Activated CD8-positive, alpha-beta memory T cell treated with anti-CD3 and anti-CD28 coated beads, Interleukin-2, amount 50 U/mL, for 48 hours (primary cell): ENCODE measurements around the gene RTP3.
"Not testable (repeated sequence)": the region's sequence is repeated elsewhere in the genome, so short reads cannot be mapped to it uniquely, and the experiment has no call there.

Source experiments
- DNase-seq: peaks from one replicate; pipeline ENCODE4 v3.0.0-alpha.2; 2020

RTP3 gene

DNA sequence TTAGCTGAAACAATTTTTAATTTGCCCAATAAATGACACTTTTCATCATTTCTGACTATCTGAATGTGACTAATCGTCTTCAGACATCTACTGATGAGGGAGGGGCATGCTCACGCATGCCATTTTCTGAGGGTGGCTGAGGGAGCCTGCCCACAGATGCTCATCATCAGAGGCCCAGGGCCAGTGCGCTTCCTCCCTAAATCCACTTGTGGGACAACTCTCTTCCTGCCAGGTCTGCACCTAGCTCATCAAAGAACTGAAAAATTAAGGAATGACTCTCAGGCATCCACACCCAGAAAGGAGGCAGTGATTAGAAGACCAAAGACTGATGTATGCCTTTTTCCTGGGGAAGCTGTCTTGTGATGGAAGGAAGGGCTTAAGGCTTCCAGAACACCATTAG, 22.8 kb downstream of the RTP3 start:
- no peak for DNase-seq

DNA sequence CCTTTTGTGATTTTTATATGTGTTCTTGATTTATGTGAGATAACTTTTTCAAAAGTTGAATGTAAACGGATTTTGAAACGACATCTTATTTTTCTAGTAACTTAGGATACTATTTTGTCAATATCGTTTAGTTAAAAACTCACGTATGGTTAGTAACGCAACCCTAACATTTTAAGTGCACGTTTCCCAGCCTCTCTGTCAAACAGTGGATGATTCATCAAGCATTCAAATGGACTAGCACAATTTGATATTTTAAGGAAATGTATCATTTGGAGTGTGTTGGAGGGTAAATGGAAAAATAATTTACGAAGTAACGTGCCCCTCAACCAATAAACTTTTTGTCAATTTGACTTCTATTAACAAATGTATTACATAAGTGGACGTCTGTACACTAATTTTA, 23.3 kb downstream of the RTP3 start:
- DNase-seq, result no peak

DNA sequence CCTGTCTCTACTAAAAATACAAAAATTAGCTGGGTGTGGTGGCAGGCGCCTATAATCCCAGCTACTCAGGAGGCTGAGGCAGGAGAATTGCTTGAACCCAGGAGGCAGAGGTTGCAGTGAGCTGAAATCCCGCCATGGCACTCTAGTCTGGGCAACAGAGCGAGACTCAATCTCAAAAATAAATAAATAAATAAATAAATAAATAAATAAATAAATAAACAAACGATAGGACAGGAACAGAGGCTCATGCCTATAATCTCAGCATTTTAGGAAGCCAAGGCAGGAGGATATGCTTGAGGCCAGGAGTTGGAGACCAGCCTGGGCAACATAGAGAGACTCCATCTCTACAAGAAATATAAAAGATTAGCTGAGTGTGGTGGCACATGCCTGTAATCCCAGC, 24.4 kb downstream of the RTP3 start:
- not testable (repeated sequence) for DNase-seq

DNA sequence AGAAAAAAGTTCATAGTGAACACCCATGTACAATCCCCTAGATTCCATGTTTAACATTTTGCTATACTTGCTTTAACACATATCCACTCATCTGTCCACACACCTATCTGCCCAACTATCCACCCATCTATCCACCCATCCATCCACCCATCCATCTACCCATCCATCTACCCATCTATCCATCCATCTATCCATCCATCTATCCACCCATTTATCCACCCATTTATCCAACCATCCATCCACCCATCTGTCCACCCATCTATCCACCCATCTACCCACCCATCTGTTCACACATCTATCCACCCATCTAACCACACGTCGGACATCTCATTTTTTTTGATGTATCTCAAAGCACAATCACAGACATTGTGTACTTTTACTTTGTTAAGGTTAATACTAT, 25.8 kb downstream of the RTP3 start:
- no peak for DNase-seq

DNA sequence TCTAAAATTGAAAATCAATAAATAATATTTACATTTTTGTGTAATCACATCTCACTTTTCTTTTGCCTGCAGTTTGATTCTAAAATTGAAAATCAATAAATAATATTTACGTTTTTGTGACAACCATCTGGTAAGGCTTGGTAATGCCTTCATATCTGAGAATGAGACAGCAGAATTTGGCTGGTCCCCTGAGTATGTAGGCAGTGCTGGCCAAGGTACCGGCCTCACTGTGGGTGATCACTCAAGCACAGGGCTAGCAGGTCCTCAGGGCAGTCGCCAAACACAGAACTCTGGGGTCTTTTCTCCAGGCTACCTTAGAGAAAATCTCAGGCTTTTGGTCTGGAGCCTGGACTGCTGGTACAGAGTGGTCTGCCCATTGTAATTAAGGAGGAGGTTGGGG, 26.2 kb downstream of the RTP3 start:
- DNase-seq, result no peak

DNA sequence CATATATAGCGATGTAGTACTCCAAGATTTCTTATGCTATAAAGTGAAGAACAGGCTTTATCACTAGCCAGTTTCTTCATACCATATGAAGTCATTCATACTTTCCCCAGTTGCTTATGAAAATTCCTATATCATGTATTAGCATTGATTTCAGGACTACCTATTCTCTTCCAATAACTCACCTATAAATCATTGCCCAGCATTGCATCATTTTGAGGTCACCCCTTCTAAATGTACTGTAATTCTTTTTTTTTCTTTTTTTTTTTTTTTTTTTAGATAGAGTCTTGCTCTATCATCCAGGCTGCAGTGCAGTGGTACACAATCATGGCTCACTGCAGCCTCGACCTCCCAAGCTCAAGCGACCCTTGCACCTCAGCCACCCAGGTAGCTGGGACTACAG, 27.1 kb downstream of the RTP3 start:
- DNase-seq, result no peak

DNA sequence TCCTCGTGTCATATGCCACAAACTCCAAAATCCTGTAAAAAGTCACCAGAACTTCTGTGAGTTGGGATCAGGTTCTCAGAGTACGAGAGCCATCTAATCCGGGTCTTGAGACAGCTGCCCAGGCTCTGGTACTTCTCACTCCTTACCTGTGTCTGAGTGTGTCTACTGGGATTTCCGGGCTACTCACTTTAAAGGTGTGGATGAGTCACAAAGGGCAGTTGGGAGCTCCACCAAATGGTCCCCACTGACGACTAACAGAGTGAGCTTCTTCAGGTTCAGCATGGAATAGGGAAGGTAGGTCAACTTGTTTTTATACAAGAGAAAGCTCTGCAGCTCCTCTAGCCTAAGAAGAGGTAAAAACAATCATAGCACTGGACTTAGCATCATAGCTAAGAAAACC, 29.5 kb downstream of the RTP3 start:
- DNase-seq, result no peak

DNA sequence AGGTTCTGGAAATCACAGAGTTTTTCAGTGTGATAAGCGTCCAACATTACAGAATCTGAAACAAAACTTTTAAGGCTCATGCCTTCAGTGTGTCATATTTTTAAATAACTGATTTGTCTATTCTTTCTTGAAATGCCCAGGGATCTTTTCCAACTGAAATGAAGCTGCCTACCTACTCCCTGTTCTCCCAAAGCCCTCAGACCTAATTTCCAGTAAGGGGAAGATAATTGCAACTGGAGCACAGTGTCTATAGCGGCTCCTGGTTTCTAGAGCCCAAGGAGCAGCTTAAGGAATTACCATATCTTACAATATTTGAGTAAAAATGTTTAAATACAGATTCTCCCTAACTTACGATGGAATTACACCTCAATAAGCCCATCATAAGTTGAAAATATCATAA, 35.3 kb downstream of the RTP3 start:
- DNase-seq, result no peak

DNA sequence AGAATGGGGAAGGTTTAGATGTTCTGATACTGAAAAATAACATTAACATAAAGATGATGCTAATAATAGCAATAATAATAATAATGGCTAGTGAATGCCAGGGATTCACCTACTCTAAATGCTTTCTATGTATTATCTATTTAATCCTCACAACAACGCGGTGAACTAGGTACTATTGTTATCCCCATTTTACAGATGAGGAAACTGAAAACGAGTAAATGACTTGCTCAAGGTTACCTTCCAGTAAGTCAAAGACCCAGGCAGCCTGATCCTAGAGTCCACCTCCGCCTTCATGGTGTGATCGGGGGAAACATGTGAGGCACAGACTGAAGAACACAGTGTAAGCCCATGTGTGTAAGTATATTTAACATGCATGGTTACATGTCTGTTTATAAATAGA, 38.0 kb downstream of the RTP3 start:
- DNase-seq, result no peak

DNA sequence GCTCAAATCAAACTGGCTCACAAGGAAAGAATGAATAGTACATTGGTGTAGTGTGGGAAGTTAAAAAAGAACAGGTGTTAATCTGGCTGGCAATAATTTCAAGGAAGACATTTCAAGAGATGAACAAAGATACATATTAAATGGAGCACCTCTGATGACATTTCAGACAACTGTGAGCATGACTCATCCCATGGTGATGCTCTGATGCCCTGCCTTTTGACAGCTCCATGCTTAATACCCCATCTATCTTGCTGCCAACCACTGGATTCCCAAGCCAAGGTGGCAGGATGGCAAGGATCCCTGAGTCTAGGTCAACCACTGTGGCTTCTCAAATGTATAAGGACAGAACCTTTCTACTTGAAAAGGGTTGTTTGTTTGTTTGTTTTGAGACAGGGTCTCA, 39.0 kb downstream of the RTP3 start:
- no peak for DNase-seq

DNA sequence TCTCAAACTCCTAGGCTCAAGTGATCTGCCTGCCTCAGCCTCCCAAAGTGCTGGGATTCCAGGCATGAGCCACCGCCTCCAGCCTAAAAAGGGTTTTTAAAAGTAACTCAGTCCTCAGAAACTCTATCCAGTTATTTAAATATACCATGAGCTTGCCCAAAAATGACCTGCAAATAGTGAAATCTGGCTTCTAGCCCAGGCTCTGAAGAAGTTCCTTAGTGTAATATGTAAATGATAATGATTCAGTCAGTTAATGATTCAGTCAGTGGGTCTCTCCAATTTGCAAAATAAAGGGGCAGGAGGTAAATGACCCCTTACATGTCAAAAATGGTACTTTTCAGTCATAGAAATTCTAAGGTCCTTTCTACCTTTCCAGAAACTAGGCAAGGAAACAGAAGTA, 39.5 kb downstream of the RTP3 start:
- no peak for DNase-seq

DNA sequence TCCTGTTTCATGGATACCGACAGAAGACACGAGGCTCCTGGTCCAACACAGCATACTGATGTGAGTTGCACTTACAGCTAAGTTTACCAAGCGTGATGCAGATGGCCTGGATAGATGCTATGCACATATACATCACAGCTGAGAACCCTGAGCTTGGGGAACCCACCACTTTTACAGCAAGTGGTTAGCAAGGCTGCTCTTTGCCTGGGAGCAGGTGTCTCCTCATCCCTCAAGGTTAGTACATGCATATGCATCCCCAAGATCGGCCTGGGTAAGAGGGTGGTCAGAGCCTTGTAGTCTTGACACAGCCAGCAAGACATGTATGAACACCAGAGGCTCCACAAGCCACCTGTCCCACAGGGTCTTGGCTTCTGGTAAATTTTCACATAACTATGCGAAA, 40.0 kb downstream of the RTP3 start:
- no peak for DNase-seq

DNA sequence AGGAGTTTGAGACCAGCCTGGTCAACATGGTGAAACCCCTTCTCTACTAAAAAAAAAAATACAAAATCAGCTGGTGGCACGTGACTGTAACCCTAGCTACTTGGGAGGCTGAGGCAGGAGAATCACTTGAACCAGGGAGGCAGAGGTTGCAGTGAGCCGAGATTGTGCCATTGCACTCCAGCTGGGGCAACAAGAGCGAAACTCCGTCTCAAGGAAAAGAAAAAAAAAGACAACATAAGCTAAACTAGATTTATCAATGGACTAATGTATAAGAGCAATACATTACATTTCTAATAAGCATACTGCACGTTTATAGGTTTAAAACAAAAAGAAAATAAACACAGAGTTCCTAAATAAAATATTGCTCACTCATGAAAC, 40.6 kb downstream of the RTP3 start:
- not testable (repeated sequence) for DNase-seq

DNA sequence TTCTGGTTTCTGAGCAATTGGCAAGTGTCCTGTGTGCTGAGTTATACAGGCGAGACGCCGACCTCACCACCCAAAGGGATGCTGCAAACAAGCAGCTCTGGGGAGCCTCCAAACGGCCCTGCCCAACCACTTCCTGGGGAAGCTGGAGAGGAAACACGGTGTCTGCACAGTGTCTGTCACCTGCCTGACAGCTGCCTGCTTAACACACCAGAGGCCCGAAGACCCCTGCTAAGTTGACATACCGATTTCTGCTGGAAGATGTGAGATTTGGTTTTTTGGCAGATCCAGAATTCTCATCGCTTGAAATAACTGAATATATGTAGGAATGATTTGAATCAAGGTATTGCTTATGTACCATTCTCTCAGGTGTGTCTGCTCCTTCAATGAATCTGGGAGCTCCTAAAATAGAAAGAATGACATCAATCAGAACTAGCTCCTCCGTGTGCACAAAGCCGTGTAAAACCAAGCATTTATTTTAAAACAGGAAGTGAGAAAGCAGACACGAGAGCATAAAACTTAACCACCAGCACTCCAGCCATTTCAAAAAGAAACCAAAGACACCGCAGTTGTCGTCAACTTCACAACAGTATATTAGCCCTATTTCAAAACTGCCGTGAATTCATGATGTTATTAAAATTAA, 41.1 kb downstream of the RTP3 start:
- DNase-seq, result peak; percentile 81

DNA sequence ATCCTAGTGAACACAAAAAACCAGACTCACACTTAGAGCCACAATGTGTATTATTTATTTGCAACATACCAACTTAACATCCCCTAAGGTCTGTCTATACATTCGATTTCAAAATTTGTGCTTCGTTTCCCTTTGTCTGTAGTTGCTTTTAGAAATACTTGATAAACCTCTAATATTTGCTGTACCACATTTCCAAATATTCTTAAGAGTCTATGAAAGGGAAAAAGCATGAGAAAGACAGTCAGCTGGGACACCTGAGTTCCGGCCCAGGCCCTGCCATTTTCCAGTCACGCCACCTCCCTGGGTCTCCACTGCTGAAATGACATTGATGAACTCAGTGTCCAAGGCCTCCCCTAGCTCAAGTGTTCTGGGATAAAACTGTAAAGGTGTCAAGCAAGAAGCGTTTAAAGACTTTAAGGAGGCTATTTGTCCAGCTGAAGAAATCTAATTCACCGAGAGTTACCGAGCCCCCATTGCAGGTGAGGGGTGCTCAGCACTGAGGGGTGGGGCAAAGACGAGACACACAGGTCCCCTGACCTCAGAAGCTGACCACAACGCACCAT, 41.7 kb downstream of the RTP3 start:
- no peak for DNase-seq

DNA sequence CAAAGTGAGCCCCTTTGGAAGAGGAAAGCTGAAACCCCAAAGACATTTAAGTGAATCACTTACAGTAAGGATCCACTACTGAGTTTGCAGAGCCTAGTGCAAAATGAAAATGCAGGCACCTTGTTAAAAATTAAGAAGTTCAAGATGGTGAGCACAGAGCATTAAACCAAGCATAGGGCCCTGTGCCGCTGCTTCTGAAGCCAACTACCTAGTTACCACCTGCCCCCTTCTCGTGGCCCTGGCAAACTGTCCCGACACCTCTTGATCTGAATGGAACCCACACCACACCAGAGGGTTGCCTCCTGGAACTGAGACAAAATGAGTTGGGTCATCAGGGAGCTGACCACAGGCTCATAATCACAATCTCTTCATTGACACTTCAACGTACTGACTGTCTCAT, 42.8 kb downstream of the RTP3 start:
- DNase-seq, result no peak

DNA sequence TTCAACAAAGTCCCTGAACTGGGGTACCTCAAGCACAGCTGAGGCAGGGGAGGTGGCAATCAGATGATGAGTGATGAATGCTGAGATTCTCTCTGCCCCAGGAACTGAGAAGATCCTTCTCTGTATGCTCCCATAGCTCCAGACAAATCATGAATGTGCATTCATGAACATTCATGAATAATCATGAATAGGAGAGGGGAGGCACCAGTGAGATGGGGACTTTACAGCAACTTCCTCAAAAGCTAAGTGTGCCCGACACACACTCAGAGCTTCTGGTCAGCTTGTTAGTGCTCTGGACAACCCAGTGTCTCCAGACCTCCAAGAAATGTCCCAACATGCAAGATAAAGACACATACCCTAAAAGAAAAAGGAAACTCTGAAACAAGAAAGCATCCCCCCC, 44.1 kb downstream of the RTP3 start:
- no peak for DNase-seq

DNA sequence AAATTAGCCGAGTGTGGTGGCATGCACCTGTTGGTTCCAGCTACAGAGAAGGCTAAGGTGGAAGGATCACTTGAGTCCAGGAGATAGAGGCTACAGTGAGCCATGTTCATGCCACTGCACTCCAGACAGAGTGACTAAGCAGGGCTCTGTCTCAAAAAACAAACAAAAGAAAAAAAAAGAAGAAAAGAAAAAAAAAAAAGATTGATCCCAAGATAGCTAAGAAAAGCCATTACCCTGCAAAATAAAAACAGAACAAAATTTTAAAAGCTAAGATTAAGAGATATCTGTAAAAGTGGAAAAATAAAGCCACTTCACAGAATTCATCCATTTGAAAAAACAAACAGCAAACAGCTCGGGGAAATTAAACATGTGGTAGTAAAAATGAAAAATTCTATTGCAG, 44.6 kb downstream of the RTP3 start:
- DNase-seq, result no peak

DNA sequence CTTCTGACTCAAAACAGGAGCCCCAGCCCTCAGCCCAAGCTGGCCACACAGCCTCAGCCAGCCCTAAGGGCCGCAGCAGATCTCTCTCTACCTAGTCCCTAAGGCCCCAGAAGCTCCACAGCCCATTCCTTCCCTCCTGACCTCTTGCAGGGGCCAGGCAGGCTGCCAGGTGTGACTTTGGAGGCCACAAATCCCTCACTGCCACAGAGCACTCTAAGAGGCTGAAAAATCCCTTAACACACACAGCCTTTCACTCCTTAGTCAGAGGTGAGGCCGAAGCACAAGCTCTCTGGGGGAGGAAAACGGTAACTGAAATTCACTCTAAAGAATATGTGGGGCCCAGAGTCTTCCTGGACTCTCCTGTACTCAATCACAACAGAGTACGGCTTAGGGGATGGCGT, 45.0 kb downstream of the RTP3 start:
- DNase-seq, result no peak

DNA sequence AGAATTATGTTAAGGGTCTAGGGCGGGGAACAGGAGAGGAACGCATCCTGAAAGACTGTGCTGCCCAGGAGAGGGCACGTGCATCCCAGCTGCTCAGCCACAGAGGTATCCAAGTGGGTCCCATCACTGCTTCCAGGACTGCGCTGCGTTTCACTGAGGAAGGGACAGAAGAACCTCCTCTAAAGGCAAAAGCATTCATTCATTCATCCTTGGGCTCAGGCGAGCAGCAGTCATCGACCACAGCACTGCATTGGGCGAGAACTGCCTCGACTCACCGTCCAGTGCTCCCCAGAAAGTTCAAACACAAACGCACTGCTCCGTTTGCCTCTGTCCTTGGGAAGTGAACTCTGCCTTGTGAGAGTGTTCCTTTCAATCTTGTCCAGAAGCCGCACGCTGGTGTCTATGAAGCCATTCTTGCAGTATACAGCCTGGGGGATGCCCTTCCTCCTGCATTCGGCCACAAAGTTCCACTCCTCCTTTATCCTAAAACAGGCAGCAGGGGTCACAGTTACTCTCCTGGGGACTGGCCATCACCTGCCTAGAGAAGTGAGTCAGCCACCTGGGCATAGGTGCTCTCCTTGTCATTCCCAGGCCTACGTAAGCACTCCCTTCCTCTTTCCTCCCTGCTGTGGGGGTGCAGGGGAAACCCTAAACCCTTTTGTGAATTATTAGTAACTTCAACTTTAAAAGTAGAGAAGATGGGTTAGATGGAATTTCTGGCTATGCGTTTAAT, 47.2 kb downstream of the RTP3 start:
- no peak for DNase-seq

DNA sequence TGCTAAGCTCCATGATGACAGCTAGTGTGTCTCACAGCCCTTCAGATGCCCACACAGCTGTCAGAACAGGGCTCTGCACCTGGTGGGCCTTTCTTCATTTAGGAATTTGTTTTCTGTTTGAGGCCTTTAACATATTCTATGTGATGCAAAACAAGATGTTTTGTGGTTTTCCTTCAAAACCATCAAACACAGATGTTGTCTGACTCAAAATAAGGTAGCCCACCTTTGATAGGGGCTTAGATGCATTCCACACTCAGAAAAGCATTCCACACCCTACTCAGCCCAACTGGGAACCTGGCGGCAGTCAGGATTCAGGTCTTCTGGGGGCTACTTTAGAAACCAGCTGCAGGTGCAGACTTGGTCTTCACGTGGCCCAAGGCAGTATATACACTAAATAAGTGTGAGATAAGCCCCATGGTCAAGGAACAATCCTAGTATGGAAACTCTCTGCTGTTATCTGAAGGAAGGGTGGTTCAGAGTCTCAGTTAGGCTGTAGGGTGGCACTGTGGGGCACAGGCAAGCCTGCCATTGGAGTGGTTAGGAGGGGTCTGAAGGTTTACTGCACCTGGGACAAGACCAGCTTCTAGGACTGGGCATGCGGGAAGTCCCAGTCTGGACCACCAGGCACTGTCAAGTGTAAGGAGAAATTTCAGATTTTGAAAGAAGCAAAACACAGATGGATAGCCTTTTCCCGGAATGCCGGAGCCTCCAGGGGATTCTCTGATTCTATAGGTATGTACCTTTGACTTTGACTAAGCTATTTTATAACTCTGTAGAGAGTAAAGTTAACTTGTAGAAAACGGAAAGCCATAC, 48.2 kb downstream of the RTP3 start:
- no peak for DNase-seq

DNA sequence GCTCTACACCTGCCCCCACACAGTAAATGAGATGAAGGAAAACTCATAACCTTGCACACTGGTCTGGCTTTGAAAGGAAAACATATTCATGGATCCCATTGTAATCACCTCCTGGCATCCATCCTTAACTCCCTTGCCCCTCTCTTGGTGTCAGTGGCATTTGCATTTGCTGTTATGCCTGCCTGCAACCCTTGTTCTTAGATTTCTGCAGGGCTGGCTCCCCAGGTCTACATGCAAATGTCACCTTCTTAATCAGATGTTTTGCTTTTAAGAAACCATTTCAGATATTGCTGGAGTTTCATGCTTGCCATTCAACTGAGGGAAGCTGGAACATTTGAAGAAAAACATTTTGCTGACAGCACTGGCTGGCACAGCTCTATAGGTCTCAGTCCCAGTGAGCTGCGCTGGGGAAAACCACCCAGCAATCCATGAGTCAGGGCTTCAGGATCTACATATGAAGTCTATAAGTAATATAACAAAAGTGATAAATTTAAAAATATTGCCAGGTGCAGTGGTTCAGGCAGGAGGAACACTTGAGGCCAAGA, 49.2 kb downstream of the RTP3 start:
- DNase-seq, result no peak

DNA sequence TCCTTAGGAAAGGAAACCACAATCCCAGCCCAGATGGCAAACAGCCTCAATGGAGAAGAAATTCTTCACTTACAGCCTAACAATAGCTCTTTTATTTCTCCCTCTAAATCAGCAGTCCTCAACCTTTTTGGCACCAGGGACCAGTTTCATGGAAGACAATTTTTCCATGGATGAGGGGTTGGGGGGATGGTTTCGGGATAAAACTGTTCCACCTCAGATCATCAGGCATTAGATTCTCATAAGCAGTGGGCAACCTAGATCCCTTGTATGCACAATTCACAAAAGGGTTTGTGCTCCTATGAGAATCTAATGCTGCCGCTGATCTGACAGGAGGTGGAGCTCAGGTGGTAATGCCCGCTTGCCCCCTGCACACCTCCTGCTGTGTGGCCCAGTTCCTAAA, 50.8 kb downstream of the RTP3 start:
- not testable (repeated sequence) for DNase-seq
